ENCODE measurements around the gene FHIT. TPM values are rescaled to one million over a fixed set of nuclear protein-coding genes. Genes with fewer than 3 reads are reported as not detected.

FHIT gene
- total and polyA plus RNA-seq, 10 of the 15 experiments (the other 5 are each of a cell fraction or from before 2014, with no cell fraction given) = 4.2 to 14.9 (median 9.4) TPM

DNA sequence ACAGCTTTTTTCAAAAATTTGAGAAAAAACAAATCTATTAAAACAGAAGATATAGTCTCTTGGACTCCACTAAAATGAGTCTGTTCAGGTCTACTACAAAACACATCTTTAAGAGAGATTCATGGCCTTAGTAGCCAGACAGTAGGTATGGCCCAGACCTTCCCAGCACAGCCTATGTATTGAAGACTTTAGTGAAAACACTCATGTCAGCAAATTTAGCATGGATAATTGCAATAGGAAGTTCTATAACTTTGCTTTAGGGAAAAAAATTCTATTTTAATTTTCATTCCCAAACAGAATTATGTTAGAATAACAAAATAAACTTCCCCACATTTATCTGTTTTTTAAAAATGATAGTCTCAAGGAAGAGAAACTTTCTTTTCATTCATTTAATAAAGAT, 976.6 kb downstream of the FHIT start:
- H4K20me1 ChIP-seq (ENCODE audit: control insufficient read depth, insufficient read depth) = no peaks in the 10 kb centered on the region
- ChIA-PET SMC1A (ENCODE audit: uncharacterized antibody, unreplicated experiment) (no interaction called here), RAD21 (ENCODE audit: unreplicated experiment) (no interaction called here), POLR2A (no interaction called here), CTCF (interaction anchor here (1.4 kb wide), 1 partner anchor 11 kb away, joined by 4 read pairs; no protein-coding TSS in a partner anchor)
- no peaks in the 10 kb centered on the region for H3K4me1 ChIP-seq (ENCODE audit: control insufficient read depth, insufficient read depth, low read length)
- no peak for ATAC-seq
- no peaks in the 10 kb centered on the region for H3K9me3 ChIP-seq (replicated peaks; ENCODE audit: control insufficient read depth, insufficient read depth, low read length)
- no peak overlapping the region for H3K4me2 ChIP-seq (ENCODE audit: control insufficient read depth, insufficient read depth)
- no peaks in the 10 kb centered on the region for H3K36me3 ChIP-seq (ENCODE audit: control insufficient read depth in 2 of 2, insufficient read depth in 2 of 2, low read length in 1 of 2)
- in situ Hi-C loops (cut with MboI) = no loop called here
- no peak for FAIRE-seq
- no peak overlapping the region for H3K4me3 ChIP-seq
- H3K27me3 ChIP-seq (replicated peaks in 1 of 2; ENCODE audit: control insufficient read depth in 2 of 2, insufficient read depth in 2 of 2, low read length in 1 of 2) = no peaks in the 10 kb centered on the region
- H3K79me2 ChIP-seq (ENCODE audit: control insufficient read depth, insufficient read depth, low read length) = no peaks in the 10 kb centered on the region
- intact Hi-C loops (cut with micrococcal nuclease; ENCODE audit: unreplicated experiment) = no loop called here
- no peak overlapping the region for H3K27ac ChIP-seq (ENCODE audit: control insufficient read depth, insufficient read depth)
- no peak for DNase-seq (ENCODE audit: low read depth, low spot score)
- BruUV-seq (replicated peaks) = no TSS peak
- H3K9ac ChIP-seq (ENCODE audit: control insufficient read depth, insufficient read depth, low read length) = no peak overlapping the region
- no peak overlapping the region for H2AFZ ChIP-seq (ENCODE audit: control insufficient read depth, low read depth, low read length)
- no peak for TF ChIP-seq RCOR1 (conservative IDR thresholded peaks at IDR 0.05; ENCODE audit: low read depth, low read length)
- TF ChIP-seq MXI1 (IDR thresholded peaks at IDR 0.05; ENCODE audit: low read depth, low read length) = no peak
- TF ChIP-seq SP1 (IDR thresholded peaks at IDR 0.05; ENCODE audit: low read depth, low read length) = no peak
- TF ChIP-seq ETV6 (conservative IDR thresholded peaks at IDR 0.05 in 1 of 2, IDR thresholded peaks at IDR 0.05 in 1 of 2; ENCODE audit: borderline replicate concordance in 1 of 2, low read depth in 1 of 2) = no peak
- no peak for TF ChIP-seq MEF2A (IDR thresholded peaks at IDR 0.05; ENCODE audit: insufficient read depth, low read depth, low read length)
- no peak for TF ChIP-seq RB1 (IDR thresholded peaks at IDR 0.05; ENCODE audit: borderline replicate concordance)
- TF ChIP-seq, protein P1, sequence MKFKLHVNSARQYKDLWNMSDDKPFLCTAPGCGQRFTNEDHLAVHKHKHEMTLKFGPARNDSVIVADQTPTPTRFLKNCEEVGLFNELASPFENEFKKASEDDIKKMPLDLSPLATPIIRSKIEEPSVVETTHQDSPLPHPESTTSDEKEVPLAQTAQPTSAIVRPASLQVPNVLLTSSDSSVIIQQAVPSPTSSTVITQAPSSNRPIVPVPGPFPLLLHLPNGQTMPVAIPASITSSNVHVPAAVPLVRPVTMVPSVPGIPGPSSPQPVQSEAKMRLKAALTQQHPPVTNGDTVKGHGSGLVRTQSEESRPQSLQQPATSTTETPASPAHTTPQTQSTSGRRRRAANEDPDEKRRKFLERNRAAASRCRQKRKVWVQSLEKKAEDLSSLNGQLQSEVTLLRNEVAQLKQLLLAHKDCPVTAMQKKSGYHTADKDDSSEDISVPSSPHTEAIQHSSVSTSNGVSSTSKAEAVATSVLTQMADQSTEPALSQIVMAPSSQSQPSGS (IDR thresholded peaks at IDR 0.05; ENCODE audit: low read length) = no peak
- TF ChIP-seq EZH2 (IDR thresholded peaks at IDR 0.05; ENCODE audit: borderline replicate concordance, control insufficient read depth, low read depth, low read length) = no peak
- no peak for TF ChIP-seq NR2C1 (IDR thresholded peaks at IDR 0.05)
- TF ChIP-seq HCFC1 (IDR thresholded peaks at IDR 0.05; ENCODE audit: low read length) = no peak
- TF ChIP-seq NFYA (IDR thresholded peaks at IDR 0.05; ENCODE audit: borderline replicate concordance, low read depth, low read length) = no peak
- TF ChIP-seq, protein P2, sequence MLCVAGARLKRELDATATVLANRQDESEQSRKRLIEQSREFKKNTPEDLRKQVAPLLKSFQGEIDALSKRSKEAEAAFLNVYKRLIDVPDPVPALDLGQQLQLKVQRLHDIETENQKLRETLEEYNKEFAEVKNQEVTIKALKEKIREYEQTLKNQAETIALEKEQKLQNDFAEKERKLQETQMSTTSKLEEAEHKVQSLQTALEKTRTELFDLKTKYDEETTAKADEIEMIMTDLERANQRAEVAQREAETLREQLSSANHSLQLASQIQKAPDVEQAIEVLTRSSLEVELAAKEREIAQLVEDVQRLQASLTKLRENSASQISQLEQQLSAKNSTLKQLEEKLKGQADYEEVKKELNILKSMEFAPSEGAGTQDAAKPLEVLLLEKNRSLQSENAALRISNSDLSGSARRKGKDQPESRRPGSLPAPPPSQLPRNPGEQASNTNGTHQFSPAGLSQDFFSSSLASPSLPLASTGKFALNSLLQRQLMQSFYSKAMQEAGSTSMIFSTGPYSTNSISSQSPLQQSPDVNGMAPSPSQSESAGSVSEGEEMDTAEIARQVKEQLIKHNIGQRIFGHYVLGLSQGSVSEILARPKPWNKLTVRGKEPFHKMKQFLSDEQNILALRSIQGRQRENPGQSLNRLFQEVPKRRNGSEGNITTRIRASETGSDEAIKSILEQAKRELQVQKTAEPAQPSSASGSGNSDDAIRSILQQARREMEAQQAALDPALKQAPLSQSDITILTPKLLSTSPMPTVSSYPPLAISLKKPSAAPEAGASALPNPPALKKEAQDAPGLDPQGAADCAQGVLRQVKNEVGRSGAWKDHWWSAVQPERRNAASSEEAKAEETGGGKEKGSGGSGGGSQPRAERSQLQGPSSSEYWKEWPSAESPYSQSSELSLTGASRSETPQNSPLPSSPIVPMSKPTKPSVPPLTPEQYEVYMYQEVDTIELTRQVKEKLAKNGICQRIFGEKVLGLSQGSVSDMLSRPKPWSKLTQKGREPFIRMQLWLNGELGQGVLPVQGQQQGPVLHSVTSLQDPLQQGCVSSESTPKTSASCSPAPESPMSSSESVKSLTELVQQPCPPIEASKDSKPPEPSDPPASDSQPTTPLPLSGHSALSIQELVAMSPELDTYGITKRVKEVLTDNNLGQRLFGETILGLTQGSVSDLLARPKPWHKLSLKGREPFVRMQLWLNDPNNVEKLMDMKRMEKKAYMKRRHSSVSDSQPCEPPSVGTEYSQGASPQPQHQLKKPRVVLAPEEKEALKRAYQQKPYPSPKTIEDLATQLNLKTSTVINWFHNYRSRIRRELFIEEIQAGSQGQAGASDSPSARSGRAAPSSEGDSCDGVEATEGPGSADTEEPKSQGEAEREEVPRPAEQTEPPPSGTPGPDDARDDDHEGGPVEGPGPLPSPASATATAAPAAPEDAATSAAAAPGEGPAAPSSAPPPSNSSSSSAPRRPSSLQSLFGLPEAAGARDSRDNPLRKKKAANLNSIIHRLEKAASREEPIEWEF (IDR thresholded peaks at IDR 0.05; ENCODE audit: insufficient replicate concordance, low read depth, low read length) = no peak
- no peak for TF ChIP-seq HDAC2 (IDR thresholded peaks at IDR 0.05)
- no peak for TF ChIP-seq PAX8 (IDR thresholded peaks at IDR 0.05)
- TF ChIP-seq RAD21 (IDR thresholded peaks at IDR 0.05; ENCODE audit: insufficient read depth, low read depth, low read length) = no peak
- TF ChIP-seq, protein P3, sequence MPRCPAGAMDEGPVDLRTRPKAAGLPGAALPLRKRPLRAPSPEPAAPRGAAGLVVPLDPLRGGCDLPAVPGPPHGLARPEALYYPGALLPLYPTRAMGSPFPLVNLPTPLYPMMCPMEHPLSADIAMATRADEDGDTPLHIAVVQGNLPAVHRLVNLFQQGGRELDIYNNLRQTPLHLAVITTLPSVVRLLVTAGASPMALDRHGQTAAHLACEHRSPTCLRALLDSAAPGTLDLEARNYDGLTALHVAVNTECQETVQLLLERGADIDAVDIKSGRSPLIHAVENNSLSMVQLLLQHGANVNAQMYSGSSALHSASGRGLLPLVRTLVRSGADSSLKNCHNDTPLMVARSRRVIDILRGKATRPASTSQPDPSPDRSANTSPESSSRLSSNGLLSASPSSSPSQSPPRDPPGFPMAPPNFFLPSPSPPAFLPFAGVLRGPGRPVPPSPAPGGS (IDR thresholded peaks at IDR 0.05; ENCODE audit: borderline replicate concordance, insufficient read depth, low read depth, low read length, poor library complexity, severe bottlenecking) = no peak
- TF ChIP-seq, protein P4, sequence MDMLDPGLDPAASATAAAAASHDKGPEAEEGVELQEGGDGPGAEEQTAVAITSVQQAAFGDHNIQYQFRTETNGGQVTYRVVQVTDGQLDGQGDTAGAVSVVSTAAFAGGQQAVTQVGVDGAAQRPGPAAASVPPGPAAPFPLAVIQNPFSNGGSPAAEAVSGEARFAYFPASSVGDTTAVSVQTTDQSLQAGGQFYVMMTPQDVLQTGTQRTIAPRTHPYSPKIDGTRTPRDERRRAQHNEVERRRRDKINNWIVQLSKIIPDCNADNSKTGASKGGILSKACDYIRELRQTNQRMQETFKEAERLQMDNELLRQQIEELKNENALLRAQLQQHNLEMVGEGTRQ (IDR thresholded peaks at IDR 0.05; ENCODE audit: borderline replicate concordance, low read depth, low read length) = no peak
